ENCODE data around the gene BEGAIN. TPM values are rescaled to one million over a fixed set of nuclear protein-coding genes. Genes with fewer than 3 reads are reported as not detected.

BEGAIN gene
- total RNA-seq, 2 donors from 2014 or later = 2.1 to 2.4 TPM

- no peak overlapping the region for H3K4me3 Mint-ChIP-seq
- H3K27me3 Mint-ChIP-seq = no peaks in the 10 kb centered on the region
- no peak overlapping the region for H3K27ac Mint-ChIP-seq
- H3K9me3 Mint-ChIP-seq = no peaks in the 10 kb centered on the region
- no peaks in the 10 kb centered on the region for H3K36me3 Mint-ChIP-seq (ENCODE audit: low read depth)
- no peaks in the 10 kb centered on the region for H3K4me1 Mint-ChIP-seq
- ATAC-seq (replicated peaks) = no peak
Measured at GRCh38 chr14:100553471-100553870, 33.7 kb downstream of the BEGAIN start.

DNA sequence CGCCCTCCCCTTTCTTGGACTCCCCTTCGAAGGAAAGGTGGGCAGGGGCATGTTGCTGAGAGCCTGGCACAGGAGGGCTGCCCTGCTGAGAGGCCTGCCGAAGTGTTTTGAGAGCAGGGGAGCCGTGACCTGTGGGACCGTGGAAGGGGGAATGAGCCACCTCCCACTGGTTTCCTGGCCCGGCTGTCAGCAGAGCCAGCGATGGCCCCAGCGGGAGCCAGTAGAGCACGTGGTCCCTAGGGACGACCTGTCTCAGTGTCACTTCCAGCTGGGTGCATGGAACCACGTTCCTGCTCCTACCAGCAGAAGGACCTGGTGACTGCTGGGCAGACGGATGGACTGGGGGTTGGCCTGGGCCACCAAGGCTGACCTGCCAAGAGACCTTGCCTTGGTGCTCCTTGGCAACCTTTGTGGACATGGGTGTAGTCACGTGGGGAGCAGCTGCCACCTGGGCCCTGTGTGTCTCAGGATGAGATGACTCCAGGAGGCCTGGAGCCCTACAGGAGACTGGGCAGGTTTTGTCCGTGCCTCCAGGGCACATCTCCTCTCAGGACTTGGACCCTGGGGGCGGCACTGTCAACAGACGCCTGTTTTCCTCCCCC, 34.6 kb downstream of the BEGAIN start:
- H3K9me3 Mint-ChIP-seq = no peaks in the 10 kb centered on the region
- no peak for ATAC-seq (replicated peaks)
- H3K27me3 Mint-ChIP-seq = no peaks in the 10 kb centered on the region
- H3K27ac Mint-ChIP-seq = no peak overlapping the region
- no peak overlapping the region for H3K4me3 Mint-ChIP-seq
- H3K4me1 Mint-ChIP-seq = no peaks in the 10 kb centered on the region
- H3K36me3 Mint-ChIP-seq (ENCODE audit: low read depth) = no peaks in the 10 kb centered on the region

GRCh38 chr14:100551056-100551455, 36.2 kb downstream of the BEGAIN start:
- H3K27ac Mint-ChIP-seq = no peak overlapping the region
- no peak for ATAC-seq (replicated peaks)
- H3K27me3 Mint-ChIP-seq = no peaks in the 10 kb centered on the region
- no peaks in the 10 kb centered on the region for H3K4me1 Mint-ChIP-seq
- H3K9me3 Mint-ChIP-seq = no peaks in the 10 kb centered on the region
- H3K4me3 Mint-ChIP-seq = no peak overlapping the region
- no peaks in the 10 kb centered on the region for H3K36me3 Mint-ChIP-seq (ENCODE audit: low read depth)

- H3K4me3 Mint-ChIP-seq = no peak overlapping the region
- no peak overlapping the region for H3K27ac Mint-ChIP-seq
- no peaks in the 10 kb centered on the region for H3K27me3 Mint-ChIP-seq
- no peaks in the 10 kb centered on the region for H3K9me3 Mint-ChIP-seq
- ATAC-seq (replicated peaks) = no peak
- H3K36me3 Mint-ChIP-seq (ENCODE audit: low read depth) = no peaks in the 10 kb centered on the region
- H3K4me1 Mint-ChIP-seq = no peaks in the 10 kb centered on the region
Measured at GRCh38 chr14:100549834-100550625, 37.2 kb downstream of the BEGAIN start.

- no peaks in the 10 kb centered on the region for H3K27me3 Mint-ChIP-seq
Measured at GRCh38 chr14:100548939-100549338, 38.3 kb downstream of the BEGAIN start.

GRCh38 chr14:100548295-100548655, 38.9 kb downstream of the BEGAIN start:
- no peaks in the 10 kb centered on the region for H3K27me3 Mint-ChIP-seq
- no peaks in the 10 kb centered on the region for H3K4me1 Mint-ChIP-seq
- no peak for ATAC-seq (replicated peaks)
- no peaks in the 10 kb centered on the region for H3K36me3 Mint-ChIP-seq (ENCODE audit: low read depth)
- H3K4me3 Mint-ChIP-seq = peak overlapping the region; percentile 64
- H3K9me3 Mint-ChIP-seq = no peaks in the 10 kb centered on the region
- H3K27ac Mint-ChIP-seq = peak overlapping the region; percentile 25

More at GRCh38 chr14:100548939-100549338, 38.3 kb downstream of the BEGAIN start:
- Mint-ChIP-seq H3K27ac (no peak overlapping the region), H3K9me3 (no peaks in the 10 kb centered on the region), H3K36me3 (ENCODE audit: low read depth) (no peaks in the 10 kb centered on the region), H3K4me3 (no peak overlapping the region), H3K4me1 (no peaks in the 10 kb centered on the region)
- ATAC-seq (replicated peaks) = no peak

- peak; percentile 22 for ATAC-seq (replicated peaks)
- Mint-ChIP-seq H3K4me1 (no peaks in the 10 kb centered on the region), H3K27me3 (no peaks in the 10 kb centered on the region), H3K27ac (peak overlapping the region; percentile 25), H3K9me3 (no peaks in the 10 kb centered on the region), H3K4me3 (peak overlapping the region; percentile 64), H3K36me3 (ENCODE audit: low read depth) (no peaks in the 10 kb centered on the region)
Measured at GRCh38 chr14:100547633-100548294, 39.5 kb downstream of the BEGAIN start.

DNA sequence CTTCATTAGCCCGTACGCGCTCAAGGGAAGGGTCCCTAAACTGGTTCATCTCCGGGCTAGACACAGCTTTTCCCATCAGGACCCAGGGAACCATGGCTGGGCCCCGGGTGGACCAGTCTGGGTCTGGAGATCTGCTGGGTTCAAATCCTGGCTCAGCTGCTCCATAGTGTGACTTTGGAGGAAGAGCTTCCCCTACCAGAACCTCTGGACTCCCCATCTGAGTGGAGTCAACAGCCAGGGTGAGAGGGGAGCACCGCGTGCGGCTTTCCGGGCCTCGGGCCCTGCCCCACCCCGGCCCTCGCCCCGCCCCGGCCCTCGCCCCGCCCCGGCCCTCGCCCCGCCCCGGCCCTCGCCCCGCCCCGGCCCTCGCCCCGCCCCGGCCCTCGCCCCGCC, 41.2 kb downstream of the BEGAIN start:
- peak overlapping the region; percentile 64 for H3K4me3 Mint-ChIP-seq
- no peak for ATAC-seq (replicated peaks)
- no peaks in the 10 kb centered on the region for H3K36me3 Mint-ChIP-seq (ENCODE audit: low read depth)
- H3K27me3 Mint-ChIP-seq = no peaks in the 10 kb centered on the region
- H3K9me3 Mint-ChIP-seq = no peaks in the 10 kb centered on the region
- no peaks in the 10 kb centered on the region for H3K4me1 Mint-ChIP-seq
- H3K27ac Mint-ChIP-seq = no peak overlapping the region

DNA sequence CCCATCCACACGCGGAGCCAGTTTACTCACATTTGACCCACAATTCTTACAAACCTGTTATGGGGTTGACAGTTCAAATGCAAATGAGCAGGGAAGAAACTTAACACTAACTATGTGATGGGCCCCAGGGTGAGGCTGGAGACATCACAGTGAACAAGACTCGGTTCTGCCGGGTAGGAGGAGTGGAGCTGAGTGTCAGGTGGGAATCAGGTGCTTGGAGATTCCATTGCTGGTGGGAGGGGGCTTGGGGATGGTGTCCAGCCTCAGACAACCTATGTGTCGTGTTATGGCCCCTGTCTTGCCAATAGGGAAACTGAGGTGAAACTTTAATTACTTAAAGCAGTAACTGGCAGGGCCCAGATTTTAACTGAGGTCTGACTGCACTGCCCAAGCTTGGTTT, 41.9 kb downstream of the BEGAIN start:
- no peak overlapping the region for H3K27ac Mint-ChIP-seq
- no peak for ATAC-seq (replicated peaks)
- no peaks in the 10 kb centered on the region for H3K27me3 Mint-ChIP-seq
- H3K36me3 Mint-ChIP-seq (ENCODE audit: low read depth) = no peaks in the 10 kb centered on the region
- no peaks in the 10 kb centered on the region for H3K9me3 Mint-ChIP-seq
- H3K4me1 Mint-ChIP-seq = no peaks in the 10 kb centered on the region
- H3K4me3 Mint-ChIP-seq = peak overlapping the region; percentile 64

GRCh38 chr14:100544506-100545141, 42.6 kb downstream of the BEGAIN start:
- Mint-ChIP-seq H3K9me3 (no peaks in the 10 kb centered on the region), H3K4me3 (no peak overlapping the region), H3K27ac (no peak overlapping the region), H3K4me1 (no peaks in the 10 kb centered on the region), H3K27me3 (no peaks in the 10 kb centered on the region), H3K36me3 (ENCODE audit: low read depth) (no peaks in the 10 kb centered on the region)
- ATAC-seq (replicated peaks) = no peak

GRCh38 chr14:100543471-100544455, 43.5 kb downstream of the BEGAIN start:
- no peaks in the 10 kb centered on the region for H3K9me3 Mint-ChIP-seq
- H3K4me1 Mint-ChIP-seq = no peaks in the 10 kb centered on the region
- no peak overlapping the region for H3K27ac Mint-ChIP-seq
- H3K4me3 Mint-ChIP-seq = no peak overlapping the region
- no peaks in the 10 kb centered on the region for H3K27me3 Mint-ChIP-seq
- H3K36me3 Mint-ChIP-seq (ENCODE audit: low read depth) = no peaks in the 10 kb centered on the region
- no peak for ATAC-seq (replicated peaks)

DNA sequence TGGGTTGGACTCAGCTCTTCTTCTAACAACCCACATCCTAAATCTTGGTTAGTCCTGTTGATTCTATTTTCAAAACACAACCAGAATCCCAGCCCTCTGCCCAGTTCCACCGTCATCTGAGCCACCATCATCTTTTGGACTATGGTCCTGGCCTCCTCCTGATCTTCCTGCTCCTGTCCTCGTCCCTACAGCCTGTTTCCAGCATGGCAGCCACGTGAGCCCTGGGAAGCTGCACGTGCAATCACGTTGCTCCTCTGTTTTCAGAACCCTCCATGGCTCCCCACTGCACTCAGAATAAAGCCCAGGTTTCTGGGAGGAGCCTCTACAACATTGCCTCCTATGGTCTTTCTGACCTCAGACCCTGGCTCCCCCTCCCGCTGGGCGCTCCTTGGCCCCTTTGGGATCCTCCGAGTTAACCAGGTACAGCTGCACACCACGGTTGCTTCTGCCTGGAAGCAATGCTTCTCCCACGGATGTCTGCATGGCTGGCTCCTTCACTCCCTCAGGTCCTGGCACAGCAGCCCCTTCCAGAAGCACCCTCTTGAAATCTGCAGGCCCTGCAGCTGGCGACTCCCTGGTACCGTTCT, 44.5 kb downstream of the BEGAIN start:
- H3K36me3 Mint-ChIP-seq (ENCODE audit: low read depth) = no peaks in the 10 kb centered on the region

GRCh38 chr14:100541621-100542560, 45.3 kb downstream of the BEGAIN start:
- no peaks in the 10 kb centered on the region for H3K4me1 Mint-ChIP-seq
- ATAC-seq (replicated peaks) = no peak
- H3K4me3 Mint-ChIP-seq = no peak overlapping the region
- no peaks in the 10 kb centered on the region for H3K27me3 Mint-ChIP-seq
- peak overlapping the region; percentile 1 for H3K27ac Mint-ChIP-seq
- H3K36me3 Mint-ChIP-seq (ENCODE audit: low read depth) = no peaks in the 10 kb centered on the region
- no peaks in the 10 kb centered on the region for H3K9me3 Mint-ChIP-seq

More for the DNA sequence above, 44.5 kb downstream of the BEGAIN start:
- no peaks in the 10 kb centered on the region for H3K4me1 Mint-ChIP-seq
- ATAC-seq (replicated peaks) = no peak
- no peaks in the 10 kb centered on the region for H3K9me3 Mint-ChIP-seq
- no peak overlapping the region for H3K4me3 Mint-ChIP-seq
- peak overlapping the region; percentile 1 for H3K27ac Mint-ChIP-seq
- H3K27me3 Mint-ChIP-seq = no peaks in the 10 kb centered on the region

Data from activated T-helper 17 cell treated with anti-CD3 and anti-CD28 coated beads, Interleukin-2, amount 50 U/mL, for 72 hours (primary cell).